ENCODE data around the gene MRPL45. TPM values are rescaled to one million over a fixed set of nuclear protein-coding genes. Genes with fewer than 3 reads are reported as not detected.

The MRPL45 gene
- total RNA-seq, 2 donors from 2014 or later, result 9.0 to 10.7 TPM

DNA sequence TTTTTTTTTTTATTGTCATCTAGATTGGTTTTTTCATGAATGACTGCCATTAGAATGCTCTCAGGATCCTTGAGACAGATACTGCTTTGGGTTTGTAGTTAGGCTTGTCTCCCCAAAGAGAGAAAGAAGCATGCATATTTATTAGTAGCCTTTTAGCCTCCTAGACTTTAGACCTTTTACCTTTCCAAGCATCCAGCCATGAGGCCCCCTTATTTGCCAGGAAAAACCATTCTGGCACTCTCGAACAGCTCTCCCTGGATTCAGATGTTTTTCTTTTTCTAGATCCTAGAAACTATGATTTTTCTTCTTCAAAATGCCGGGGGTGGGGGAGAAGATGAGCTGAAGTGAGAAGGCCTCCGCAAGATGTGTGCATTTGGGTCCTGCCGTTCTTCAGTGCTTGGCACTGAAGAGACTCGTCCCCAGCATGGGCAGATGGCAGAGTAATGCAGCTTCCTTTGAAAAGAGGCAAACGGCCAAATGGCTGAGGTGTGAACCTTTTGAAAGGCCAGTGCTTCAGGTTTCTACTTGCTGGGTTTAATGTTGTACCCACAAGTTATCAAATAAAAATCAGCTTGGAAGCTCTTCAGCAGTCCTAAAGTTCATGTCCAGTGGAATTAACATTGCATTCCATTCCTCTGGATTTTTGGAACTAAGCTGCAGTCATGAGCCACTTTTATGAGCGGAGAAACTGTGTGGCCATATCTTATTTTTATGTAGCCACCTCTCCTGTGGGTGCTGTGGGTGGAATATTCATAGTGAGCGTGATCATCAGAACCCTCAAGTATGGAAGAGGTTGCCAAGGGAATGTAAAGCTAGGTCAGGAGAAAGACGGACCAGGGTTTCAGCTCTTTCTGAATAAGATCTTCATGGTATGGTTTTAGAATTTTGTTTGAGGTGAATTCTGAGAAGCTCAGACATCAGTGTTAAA lies 61.9 kb downstream of the MRPL45 start:
- Histone ChIP-seq H3K36me3 (peaks cover 4% of the 10 kb centered on the region), H3K27ac (peak overlapping the region; percentile 0 to 45), H3K4me1 (ENCODE audit: control insufficient read depth in 1 of 2, low read depth in 2 of 2) (peaks cover 32 to 55% of the 10 kb centered on the region in 2 donors), H3K9me3 (no peaks in the 10 kb centered on the region), H3K4me3 (peak overlapping the region; percentile 10), H3K27me3 (replicated peaks; ENCODE audit: insufficient read depth) (no peaks in the 10 kb centered on the region)
- TF ChIP-seq, protein P1, sequence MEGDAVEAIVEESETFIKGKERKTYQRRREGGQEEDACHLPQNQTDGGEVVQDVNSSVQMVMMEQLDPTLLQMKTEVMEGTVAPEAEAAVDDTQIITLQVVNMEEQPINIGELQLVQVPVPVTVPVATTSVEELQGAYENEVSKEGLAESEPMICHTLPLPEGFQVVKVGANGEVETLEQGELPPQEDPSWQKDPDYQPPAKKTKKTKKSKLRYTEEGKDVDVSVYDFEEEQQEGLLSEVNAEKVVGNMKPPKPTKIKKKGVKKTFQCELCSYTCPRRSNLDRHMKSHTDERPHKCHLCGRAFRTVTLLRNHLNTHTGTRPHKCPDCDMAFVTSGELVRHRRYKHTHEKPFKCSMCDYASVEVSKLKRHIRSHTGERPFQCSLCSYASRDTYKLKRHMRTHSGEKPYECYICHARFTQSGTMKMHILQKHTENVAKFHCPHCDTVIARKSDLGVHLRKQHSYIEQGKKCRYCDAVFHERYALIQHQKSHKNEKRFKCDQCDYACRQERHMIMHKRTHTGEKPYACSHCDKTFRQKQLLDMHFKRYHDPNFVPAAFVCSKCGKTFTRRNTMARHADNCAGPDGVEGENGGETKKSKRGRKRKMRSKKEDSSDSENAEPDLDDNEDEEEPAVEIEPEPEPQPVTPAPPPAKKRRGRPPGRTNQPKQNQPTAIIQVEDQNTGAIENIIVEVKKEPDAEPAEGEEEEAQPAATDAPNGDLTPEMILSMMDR (IDR thresholded peaks at IDR 0.05), result no peak
- DNase-seq (ENCODE audit: low spot score) (no peak), ATAC-seq (ENCODE audit: insufficient number of reproducible peaks, low FRiP score, low read depth) (no peak)

GRCh38 chr17:38361694-38362465 lies 64.9 kb downstream of the MRPL45 start:
- TF ChIP-seq, protein P1 (IDR thresholded peaks at IDR 0.05), result no peak
- Histone ChIP-seq H3K27ac (no peak overlapping the region), H3K27me3 (replicated peaks; ENCODE audit: insufficient read depth) (no peaks in the 10 kb centered on the region), H3K4me3 (no peak overlapping the region), H3K4me1 (ENCODE audit: control insufficient read depth in 1 of 2, low read depth in 2 of 2) (peaks cover 10 to 25% of the 10 kb centered on the region in 2 donors), H3K36me3 (peaks cover 11% of the 10 kb centered on the region), H3K9me3 (no peaks in the 10 kb centered on the region)
- ATAC-seq (ENCODE audit: insufficient number of reproducible peaks, low FRiP score, low read depth) (no peak), DNase-seq (ENCODE audit: low spot score) (no peak)

DNA sequence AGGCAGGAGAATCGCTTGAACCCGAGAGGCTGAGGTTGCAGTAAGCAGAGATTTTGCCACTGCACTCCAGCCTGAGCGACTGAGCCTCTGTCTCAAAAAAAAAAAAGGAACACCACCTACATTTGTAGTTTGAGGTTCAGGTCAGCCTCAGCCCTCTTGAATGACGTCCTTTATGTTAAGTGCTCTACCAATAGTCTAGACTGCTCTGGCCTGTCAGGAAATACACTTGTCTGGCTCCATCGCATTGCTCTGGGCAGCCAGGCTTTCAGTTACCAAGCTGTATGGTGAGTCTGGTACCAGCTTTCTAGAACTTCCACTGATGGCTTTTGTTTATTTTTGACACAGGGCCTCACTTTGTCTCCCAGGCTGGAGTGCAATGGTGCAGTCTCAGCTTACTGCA lies 66.0 kb downstream of the MRPL45 start:
- H3K4me3 ChIP-seq, result no peak overlapping the region
- peaks cover 14% of the 10 kb centered on the region for H3K36me3 ChIP-seq
- H3K27ac ChIP-seq, result no peak overlapping the region
- TF ChIP-seq, protein P1 (IDR thresholded peaks at IDR 0.05), result no peak
- no peaks in the 10 kb centered on the region for H3K27me3 ChIP-seq (replicated peaks; ENCODE audit: insufficient read depth)
- no peak for ATAC-seq (ENCODE audit: insufficient number of reproducible peaks, low FRiP score, low read depth)
- DNase-seq (ENCODE audit: low spot score), result no peak
- H3K4me1 ChIP-seq (ENCODE audit: control insufficient read depth in 1 of 2, low read depth in 2 of 2), result peaks cover 6 to 13% of the 10 kb centered on the region in 2 donors
- no peaks in the 10 kb centered on the region for H3K9me3 ChIP-seq

- H3K9me3 ChIP-seq, result no peaks in the 10 kb centered on the region
- peaks cover 26% of the 10 kb centered on the region for H3K36me3 ChIP-seq
- H3K4me3 ChIP-seq, result no peak overlapping the region
- no peaks in the 10 kb centered on the region for H3K27me3 ChIP-seq (replicated peaks; ENCODE audit: insufficient read depth)
- TF ChIP-seq, protein P1 (IDR thresholded peaks at IDR 0.05), result no peak
- H3K27ac ChIP-seq, result no peak overlapping the region
- DNase-seq (ENCODE audit: low spot score), result no peak
- no peak for ATAC-seq (ENCODE audit: insufficient number of reproducible peaks, low FRiP score, low read depth)
- no peaks in the 10 kb centered on the region for H3K4me1 ChIP-seq (ENCODE audit: control insufficient read depth in 1 of 2, low read depth in 2 of 2)
Measured at GRCh38 chr17:38364741-38365140, 67.8 kb downstream of the MRPL45 start.

Data from thoracic aorta (tissue), 2 donors.